Measurements from ENCODE around the gene GMNN.

DNA sequence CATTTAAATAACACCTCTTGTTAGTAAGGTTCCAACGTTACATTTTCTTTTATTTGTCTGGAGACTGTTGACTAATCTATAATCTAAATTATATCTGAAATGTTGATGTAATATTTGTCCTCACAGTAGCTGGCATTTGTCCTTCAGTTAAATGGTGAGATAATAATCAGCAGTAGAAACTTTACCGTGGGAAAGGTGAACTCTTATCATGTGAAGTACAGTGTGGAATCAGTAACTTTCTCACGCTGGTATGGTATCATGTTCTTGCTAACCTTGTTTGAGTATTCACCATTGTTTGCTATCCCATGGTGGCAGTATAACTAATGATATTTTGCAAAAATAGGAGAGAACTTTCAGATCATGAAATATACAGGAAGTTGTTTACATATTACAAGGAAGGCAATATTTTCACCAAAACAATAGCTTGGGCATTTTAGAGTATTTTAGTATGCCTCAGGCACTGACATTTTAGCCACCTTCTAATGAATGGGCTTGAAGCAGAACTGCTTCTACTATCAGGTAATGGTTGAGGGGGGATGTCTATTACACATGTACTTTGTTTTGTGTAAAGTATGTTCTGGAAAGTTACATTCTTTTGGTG lies 4.8 kb downstream of the GMNN start:
- TF ChIP-seq GATA2 (IDR thresholded peaks at IDR 0.05; ENCODE audit: low read depth, low read length) (no peak), GATA3 (IDR thresholded peaks at IDR 0.05; ENCODE audit: low read depth, low read length) (no peak)

All from SH-SY5Y (cell line).